Measurements from ENCODE around the gene RASL10A. TPM values are rescaled to one million over a fixed set of nuclear protein-coding genes. Genes with fewer than 3 reads are reported as not detected.

Gene RASL10A
- total and polyA plus RNA-seq, 2 experiments from 2014 or later: 1.6 to 3.0 TPM

- H3F3A ChIP-seq (replicated peaks; ENCODE audit: low read depth): no peaks in the 10 kb centered on the region
- no peaks in the 10 kb centered on the region for H3K79me2 ChIP-seq (replicated peaks; ENCODE audit: insufficient read depth)
- peaks cover 4% of the 10 kb centered on the region for H3K27me3 Mint-ChIP-seq (ENCODE audit: insufficient read depth, low read depth, poor library complexity)
- no peaks in the 10 kb centered on the region for H3K4me1 ChIP-seq (ENCODE audit: insufficient read depth)
- ATAC-seq (no peak), DNase-seq (ENCODE audit: low spot score) (no peak)
- H3K9me2 ChIP-seq (ENCODE audit: insufficient read depth): no peaks in the 10 kb centered on the region
- H3K9me3 Mint-ChIP-seq: no peaks in the 10 kb centered on the region
- no peaks in the 10 kb centered on the region for H3K27me3 ChIP-seq (ENCODE audit: insufficient read depth)
- no peak overlapping the region for H3K4me2 ChIP-seq
- peaks cover 63% of the 10 kb centered on the region for H3K36me3 Mint-ChIP-seq (ENCODE audit: low read depth)
- no peaks in the 10 kb centered on the region for H3K4me1 Mint-ChIP-seq
- no peak overlapping the region for H2AFZ ChIP-seq
- H3K36me3 ChIP-seq (ENCODE audit: insufficient read depth): peaks cover 15% of the 10 kb centered on the region
- no peak for TF ChIP-seq ZNF462 (CRISPR knock-in tag; IDR thresholded peaks at IDR 0.05)
- TF ChIP-seq ETS1 (IDR thresholded peaks at IDR 0.05): no peak
- no peak for TF ChIP-seq POLR2AphosphoS5 (IDR thresholded peaks at IDR 0.05; ENCODE audit: low read depth)
- no peak for TF ChIP-seq CTCF (conservative IDR thresholded peaks at IDR 0.05; ENCODE audit: low read depth in 2 of 2)
- no peak for TF ChIP-seq EZH2 (IDR thresholded peaks at IDR 0.05; ENCODE audit: low read depth, unreplicated experiment)
- TF ChIP-seq EZH2phosphoT487 (IDR thresholded peaks at IDR 0.05; ENCODE audit: unreplicated experiment): no peak
- no peak overlapping the region for H3K4me3 ChIP-seq
- no peak overlapping the region for H3K27ac Mint-ChIP-seq
- peaks cover 3% of the 10 kb centered on the region; the same call in 1 of the 2 replicates for H4K20me1 ChIP-seq (replicated peaks; ENCODE audit: insufficient read depth)
- no peak overlapping the region for H3K4me3 Mint-ChIP-seq
- H3K27ac ChIP-seq (ENCODE audit: low read depth): no peak overlapping the region
Observed at GRCh38 chr22:29351891-29352290, 36.4 kb upstream of the RASL10A start.

All from GM23338 (cell line).